Stimulated activated naive CD8-positive, alpha-beta T cell treated with anti-CD3 and anti-CD28 coated beads, Interleukin-15, Interleukin-2, amounts not matched to agents 100 ng/mL and 50 ng/mL, for 24 hours (primary cell): ENCODE results near the gene YARS1.

Source experiments
- H3K27ac Mint-ChIP-seq: one replicate; pipeline ENCODE4 v1.8.0; 2021; ENCODE audit warnings: mild to moderate bottlenecking, mixed read lengths
- H3K27me3 Mint-ChIP-seq: one replicate; pipeline ENCODE4 v1.8.0; 2021; ENCODE audit warnings: mixed read lengths
- H3K36me3 Mint-ChIP-seq: one replicate; pipeline ENCODE4 v1.8.0; 2021; ENCODE audit warnings: low read depth, mixed read lengths
- H3K4me1 Mint-ChIP-seq: one replicate; pipeline ENCODE4 v1.8.0; 2021; ENCODE audit warnings: low read depth, mixed read lengths
- H3K4me3 Mint-ChIP-seq: one replicate; pipeline ENCODE4 v1.8.0; 2021; ENCODE audit warnings: mild to moderate bottlenecking, mixed read lengths
- H3K9me3 Mint-ChIP-seq: one replicate; pipeline ENCODE4 v1.8.0; 2021; ENCODE audit warnings: mixed read lengths

Gene YARS1

DNA sequence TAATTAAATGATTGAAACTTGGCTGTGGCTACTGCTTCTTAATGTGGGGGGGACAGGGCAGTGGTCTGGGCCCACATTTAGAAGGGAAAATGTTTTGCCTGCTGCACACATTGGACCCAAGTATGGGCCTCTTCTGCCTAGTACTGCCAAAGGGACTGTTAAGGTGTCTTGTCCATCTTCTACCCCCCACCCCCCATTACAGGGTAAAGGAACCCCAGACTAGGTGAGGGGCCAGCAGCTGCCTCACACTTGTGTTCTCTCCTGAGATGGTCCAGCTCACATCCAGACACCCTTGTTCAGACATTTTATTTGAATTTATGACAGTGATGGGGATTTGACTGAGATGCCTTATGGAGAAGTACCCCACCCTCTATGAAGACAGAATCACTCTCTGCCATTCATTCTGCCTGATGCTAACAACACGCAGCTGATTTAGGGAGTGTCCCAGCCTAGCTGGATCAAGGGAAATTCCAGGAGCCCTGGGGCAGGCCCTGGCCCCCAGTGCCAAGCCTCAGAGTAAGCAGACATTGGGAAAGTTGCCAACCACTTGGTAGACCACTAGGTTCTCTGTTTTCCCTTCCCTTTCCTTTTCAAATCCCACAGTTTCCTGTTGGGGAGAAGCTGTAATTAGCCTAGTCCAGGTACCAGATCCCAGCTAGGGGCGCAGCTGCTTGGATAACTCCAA is 42.1 kb downstream of the YARS1 start:
- Mint-ChIP-seq H3K27me3 (no peaks in the 10 kb centered on the region), H3K4me1 (peaks cover 13% of the 10 kb centered on the region), H3K4me3 (no peak overlapping the region), H3K27ac (peak overlapping the region; percentile 34), H3K36me3 (peaks cover 50% of the 10 kb centered on the region), H3K9me3 (no peaks in the 10 kb centered on the region)

- no peaks in the 10 kb centered on the region for H3K27me3 Mint-ChIP-seq
- peak overlapping the region; percentile 50 for H3K27ac Mint-ChIP-seq
- H3K4me3 Mint-ChIP-seq, result no peak overlapping the region
- peaks cover 13% of the 10 kb centered on the region for H3K4me1 Mint-ChIP-seq
- H3K9me3 Mint-ChIP-seq, result no peaks in the 10 kb centered on the region
- H3K36me3 Mint-ChIP-seq, result peaks cover 43% of the 10 kb centered on the region
Observed at GRCh38 chr1:32774464-32774808, 42.7 kb downstream of the YARS1 start.

- Mint-ChIP-seq H3K27me3 (no peaks in the 10 kb centered on the region), H3K36me3 (peaks cover 38% of the 10 kb centered on the region), H3K27ac (peak overlapping the region; percentile 56)
Observed at GRCh38 chr1:32773764-32774463, 43.2 kb downstream of the YARS1 start.

DNA sequence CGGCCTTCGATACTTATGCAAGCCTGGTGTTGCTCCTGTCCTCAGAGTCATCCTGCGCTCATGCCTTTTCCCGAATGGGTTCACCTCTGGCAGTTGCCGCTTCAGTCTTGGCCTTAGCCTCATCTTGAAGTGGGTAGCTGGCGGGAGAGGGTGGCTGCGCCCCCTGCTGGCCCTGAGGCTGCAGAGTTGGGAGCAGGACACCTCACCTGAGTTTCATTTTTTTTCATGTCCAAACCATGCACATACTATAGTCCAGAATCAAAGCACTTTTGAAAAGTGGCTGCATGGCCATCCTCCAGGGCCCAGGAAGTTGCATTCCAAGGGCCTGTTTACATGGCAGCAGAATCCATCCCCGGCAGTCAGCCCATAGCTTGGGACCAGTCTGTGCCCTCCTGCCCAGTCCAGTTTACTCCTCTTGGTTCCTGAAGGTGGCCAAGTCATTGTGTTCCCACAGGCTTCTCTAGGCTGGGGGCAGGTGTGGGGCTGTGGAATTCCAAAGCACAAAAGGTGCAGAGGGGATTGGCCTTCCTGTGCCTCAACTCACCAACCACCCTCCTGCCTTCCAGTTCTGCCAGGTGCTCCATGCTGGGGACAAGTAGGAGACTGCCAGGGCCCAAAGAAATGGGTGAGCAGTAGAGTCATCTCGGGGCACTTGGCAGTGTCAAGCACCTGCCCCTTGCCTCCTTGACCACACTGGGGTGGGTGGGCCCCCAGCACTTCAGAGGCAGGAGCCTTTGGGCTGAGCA is 44.0 kb downstream of the YARS1 start:
- no peaks in the 10 kb centered on the region for H3K9me3 Mint-ChIP-seq
- peaks cover 13% of the 10 kb centered on the region for H3K4me1 Mint-ChIP-seq
- H3K36me3 Mint-ChIP-seq, result peaks cover 33% of the 10 kb centered on the region
- H3K27ac Mint-ChIP-seq, result no peak overlapping the region
- no peak overlapping the region for H3K4me3 Mint-ChIP-seq
- H3K27me3 Mint-ChIP-seq, result no peaks in the 10 kb centered on the region

More at GRCh38 chr1:32773764-32774463, 43.2 kb downstream of the YARS1 start:
- Mint-ChIP-seq H3K9me3 (no peaks in the 10 kb centered on the region), H3K4me3 (no peak overlapping the region), H3K4me1 (peaks cover 13% of the 10 kb centered on the region)

DNA sequence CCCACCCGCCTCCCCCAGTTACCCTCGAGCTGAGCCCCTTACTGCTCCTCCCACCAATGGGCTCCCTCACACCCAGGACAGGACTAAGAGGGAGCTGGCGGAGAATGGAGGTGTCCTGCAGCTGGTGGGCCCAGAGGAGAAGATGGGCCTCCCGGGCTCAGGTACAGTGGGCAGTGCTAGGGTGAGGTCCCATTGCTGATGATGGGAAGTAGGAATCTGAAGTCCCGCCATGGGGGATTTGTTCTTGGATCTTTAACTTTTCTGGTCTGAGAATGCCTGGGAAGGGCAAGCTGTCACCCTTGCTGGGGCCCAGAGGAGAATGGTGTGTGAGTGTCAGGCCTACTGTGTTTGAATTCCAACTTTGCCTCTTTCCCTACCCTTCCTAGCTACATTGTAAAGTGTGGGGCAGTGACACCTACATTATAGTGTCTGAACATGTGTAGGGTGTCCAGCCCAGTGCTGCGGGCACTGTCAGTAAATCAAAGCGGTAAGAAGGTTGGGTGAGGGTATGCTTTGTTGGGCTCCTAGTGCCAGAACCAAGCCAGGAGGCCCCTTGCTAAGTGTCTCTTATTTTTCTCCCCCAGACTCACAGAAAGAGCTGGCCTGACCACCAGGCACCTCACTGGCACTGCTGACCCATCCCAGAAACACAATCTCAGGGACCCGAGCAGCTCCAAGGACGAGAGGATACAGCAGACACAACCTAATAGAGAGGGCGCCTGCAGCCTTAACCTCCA is 44.7 kb downstream of the YARS1 start:
- peaks cover 13% of the 10 kb centered on the region for H3K4me1 Mint-ChIP-seq
- H3K27ac Mint-ChIP-seq, result no peak overlapping the region
- H3K27me3 Mint-ChIP-seq, result no peaks in the 10 kb centered on the region
- peaks cover 26% of the 10 kb centered on the region for H3K36me3 Mint-ChIP-seq
- no peaks in the 10 kb centered on the region for H3K9me3 Mint-ChIP-seq
- H3K4me3 Mint-ChIP-seq, result no peak overlapping the region

DNA sequence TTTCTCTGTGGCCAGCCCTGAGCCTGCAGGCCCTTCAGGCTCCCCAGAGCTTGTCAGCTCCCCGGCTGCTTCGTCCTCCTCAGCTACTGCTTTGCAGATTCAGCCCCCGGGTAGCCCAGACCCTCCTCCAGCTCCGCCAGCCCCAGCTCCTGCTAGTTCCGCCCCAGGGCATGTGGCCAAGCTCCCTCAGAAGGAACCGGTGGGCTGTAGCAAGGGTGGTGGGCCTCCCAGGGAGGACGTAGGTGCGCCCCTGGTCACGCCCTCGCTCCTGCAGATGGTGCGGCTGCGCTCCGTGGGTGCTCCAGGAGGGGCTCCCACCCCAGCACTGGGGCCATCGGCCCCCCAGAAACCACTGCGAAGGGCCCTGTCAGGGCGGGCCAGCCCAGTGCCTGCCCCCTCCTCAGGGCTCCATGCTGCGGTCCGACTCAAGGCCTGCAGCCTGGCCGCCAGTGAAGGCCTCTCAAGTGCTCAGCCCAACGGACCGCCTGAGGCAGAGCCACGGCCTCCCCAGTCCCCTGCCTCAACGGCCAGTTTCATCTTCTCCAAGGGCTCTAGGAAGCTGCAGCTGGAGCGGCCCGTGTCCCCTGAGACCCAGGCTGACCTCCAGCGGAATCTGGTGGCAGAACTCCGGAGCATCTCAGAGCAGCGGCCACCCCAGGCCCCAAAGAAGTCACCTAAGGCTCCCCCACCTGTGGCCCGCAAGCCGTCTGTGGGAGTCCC is 45.4 kb downstream of the YARS1 start:
- Mint-ChIP-seq H3K9me3 (no peaks in the 10 kb centered on the region), H3K36me3 (peaks cover 26% of the 10 kb centered on the region), H3K4me3 (no peak overlapping the region), H3K27ac (no peak overlapping the region), H3K4me1 (peaks cover 13% of the 10 kb centered on the region), H3K27me3 (no peaks in the 10 kb centered on the region)

GRCh38 chr1:32770741-32771548 is 46.2 kb downstream of the YARS1 start:
- H3K27ac Mint-ChIP-seq, result no peak overlapping the region
- H3K36me3 Mint-ChIP-seq, result peaks cover 19% of the 10 kb centered on the region
- peaks cover 9% of the 10 kb centered on the region for H3K4me1 Mint-ChIP-seq
- no peaks in the 10 kb centered on the region for H3K27me3 Mint-ChIP-seq
- no peaks in the 10 kb centered on the region for H3K9me3 Mint-ChIP-seq
- no peak overlapping the region for H3K4me3 Mint-ChIP-seq

DNA sequence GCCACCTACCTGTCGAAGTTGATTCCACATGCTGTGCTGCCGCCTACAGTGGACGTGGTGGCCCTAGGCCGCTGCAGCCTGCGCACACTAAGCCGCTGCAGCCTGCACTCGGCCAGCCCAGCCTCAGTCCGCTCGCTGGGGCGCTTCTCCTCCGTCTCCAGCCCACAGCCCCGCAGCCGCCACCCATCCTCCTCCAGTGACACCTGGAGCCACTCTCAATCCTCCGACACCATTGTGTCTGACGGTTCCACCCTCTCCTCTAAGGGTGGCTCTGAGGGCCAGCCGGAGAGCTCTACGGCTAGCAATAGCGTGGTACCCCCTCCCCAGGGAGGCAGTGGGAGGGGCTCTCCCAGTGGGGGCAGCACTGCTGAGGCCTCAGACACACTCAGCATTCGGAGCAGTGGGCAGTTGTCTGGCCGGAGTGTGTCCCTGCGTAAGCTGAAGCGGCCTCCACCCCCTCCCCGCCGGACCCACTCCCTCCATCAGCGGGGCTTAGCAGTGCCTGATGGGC is 46.9 kb downstream of the YARS1 start:
- Mint-ChIP-seq H3K9me3 (no peaks in the 10 kb centered on the region), H3K27ac (no peak overlapping the region), H3K27me3 (no peaks in the 10 kb centered on the region), H3K4me3 (no peak overlapping the region), H3K4me1 (peaks cover 4% of the 10 kb centered on the region), H3K36me3 (peaks cover 12% of the 10 kb centered on the region)

- peaks cover 11% of the 10 kb centered on the region for H3K36me3 Mint-ChIP-seq
- no peaks in the 10 kb centered on the region for H3K27me3 Mint-ChIP-seq
- H3K4me1 Mint-ChIP-seq, result peaks cover 4% of the 10 kb centered on the region
- H3K9me3 Mint-ChIP-seq, result no peaks in the 10 kb centered on the region
- H3K4me3 Mint-ChIP-seq, result no peak overlapping the region
- no peak overlapping the region for H3K27ac Mint-ChIP-seq
Observed at GRCh38 chr1:32769524-32770220, 47.5 kb downstream of the YARS1 start.

- no peaks in the 10 kb centered on the region for H3K27me3 Mint-ChIP-seq
- H3K4me3 Mint-ChIP-seq, result no peak overlapping the region
- no peaks in the 10 kb centered on the region for H3K4me1 Mint-ChIP-seq
- no peak overlapping the region for H3K27ac Mint-ChIP-seq
- H3K9me3 Mint-ChIP-seq, result no peaks in the 10 kb centered on the region
- H3K36me3 Mint-ChIP-seq, result peaks cover 3% of the 10 kb centered on the region
Observed at GRCh38 chr1:32768110-32768850, 48.9 kb downstream of the YARS1 start.

DNA sequence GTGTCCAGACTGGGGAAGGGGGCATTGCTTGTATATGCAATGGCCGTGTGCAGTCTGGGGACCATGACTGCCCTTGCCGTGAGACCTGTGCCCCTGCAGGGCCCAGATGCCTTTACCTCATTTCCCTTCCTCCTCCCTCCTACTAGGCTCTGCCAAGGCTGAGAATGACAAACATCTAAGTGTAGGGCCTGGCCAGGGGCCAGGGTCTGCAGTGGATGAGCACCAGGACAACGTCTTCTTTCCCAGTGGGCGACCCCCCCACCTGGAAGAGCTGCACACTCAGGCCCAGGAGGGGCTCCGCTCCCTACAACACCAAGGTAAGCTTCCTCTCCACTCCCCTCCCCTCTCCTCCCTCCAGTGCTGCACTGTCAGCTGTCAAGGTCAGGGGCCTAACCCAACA is 49.5 kb downstream of the YARS1 start:
- Mint-ChIP-seq H3K27me3 (no peaks in the 10 kb centered on the region), H3K4me3 (no peak overlapping the region), H3K36me3 (no peaks in the 10 kb centered on the region), H3K27ac (no peak overlapping the region), H3K4me1 (no peaks in the 10 kb centered on the region), H3K9me3 (no peaks in the 10 kb centered on the region)

- Mint-ChIP-seq H3K4me1 (peaks cover under 1% of the 10 kb centered on the region), H3K27me3 (no peaks in the 10 kb centered on the region), H3K27ac (no peak overlapping the region), H3K4me3 (no peak overlapping the region), H3K9me3 (no peaks in the 10 kb centered on the region), H3K36me3 (no peaks in the 10 kb centered on the region)
Observed at GRCh38 chr1:32767156-32767555, 50.0 kb downstream of the YARS1 start.
